GM18498 (cell line): ENCODE measurements around the gene CCND3.
"Not testable (repeated sequence)": the region's sequence is repeated elsewhere in the genome, so short reads cannot be mapped to it uniquely, and the experiment has no call there.

Experiments used
- ATAC-seq: cut with Tn5 transposase; IDR thresholded peaks from one replicate; pipeline ENCODE4 v1.9.1; 2021; ENCODE audit warnings: mild to moderate bottlenecking, moderate library complexity; ENCODE audit not compliant: unreplicated experiment

Gene CCND3

DNA sequence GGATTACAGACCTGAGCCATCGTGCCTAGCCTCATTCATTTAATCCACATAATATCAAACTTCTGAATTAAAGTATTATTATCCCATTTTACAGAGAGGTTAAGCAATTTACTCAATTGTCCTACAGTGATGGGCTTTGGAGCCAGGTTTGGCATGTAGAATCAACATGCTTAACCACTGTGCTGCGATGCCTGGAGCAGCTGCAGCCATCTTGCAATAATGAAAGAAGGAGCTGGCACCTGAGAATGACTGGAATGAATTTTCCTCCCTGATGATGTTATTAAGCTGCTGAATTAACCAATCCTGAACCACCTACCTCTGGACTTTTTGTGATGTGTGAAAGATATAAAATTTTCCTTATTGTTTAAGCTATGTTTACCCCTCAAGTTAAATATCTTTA, 13.1 kb upstream of the CCND3 start:
- no peak for ATAC-seq

DNA sequence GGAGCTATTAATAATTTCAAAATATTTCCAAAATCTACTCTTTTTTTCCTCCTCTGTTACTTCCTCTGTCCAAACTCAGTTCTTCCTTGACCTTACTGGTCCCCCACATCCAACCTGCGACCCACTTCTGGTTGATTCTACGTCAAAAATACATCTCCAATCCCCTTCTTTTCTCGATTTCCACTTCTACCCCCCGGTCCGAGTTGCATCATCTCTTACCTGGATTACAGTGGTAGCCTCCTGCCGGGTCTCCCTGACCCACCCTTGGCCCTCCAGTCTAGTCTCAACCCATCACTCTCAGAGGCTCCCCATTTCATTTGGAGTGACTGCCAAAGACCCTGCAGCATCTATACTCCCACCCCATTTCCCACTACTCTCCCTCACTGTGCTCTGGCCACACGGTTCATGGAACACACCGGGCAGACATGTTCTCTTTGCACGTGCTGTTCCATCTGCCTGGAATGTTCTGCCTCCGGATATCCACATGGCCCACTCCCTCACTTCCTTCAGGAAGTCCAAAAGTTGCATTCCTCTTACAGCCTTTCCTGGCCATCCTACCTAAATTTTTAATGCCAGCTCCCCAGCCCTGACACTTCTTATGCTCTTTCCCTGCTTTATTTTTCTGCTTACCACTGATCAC, 6.1 kb upstream of the CCND3 start:
- ATAC-seq, result no peak

DNA sequence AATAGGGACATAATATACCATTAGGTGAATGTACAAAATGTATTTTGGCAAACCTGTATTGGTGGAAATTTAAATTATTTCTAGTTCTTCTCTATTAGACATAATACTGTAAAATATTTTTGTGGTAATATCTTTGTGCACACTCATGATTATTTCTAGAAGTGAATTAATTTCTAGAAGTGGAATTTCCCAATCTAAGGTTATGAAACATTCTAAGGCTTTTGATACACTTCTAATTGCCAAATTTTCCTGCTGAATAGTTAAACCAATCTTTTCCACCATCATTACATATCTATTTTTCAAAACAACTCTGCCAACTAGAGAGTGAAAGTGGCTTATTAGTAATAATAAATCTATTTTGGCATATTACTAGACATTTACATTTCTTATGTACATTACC, 1.8 kb upstream of the CCND3 start:
- ATAC-seq, result no peak

DNA sequence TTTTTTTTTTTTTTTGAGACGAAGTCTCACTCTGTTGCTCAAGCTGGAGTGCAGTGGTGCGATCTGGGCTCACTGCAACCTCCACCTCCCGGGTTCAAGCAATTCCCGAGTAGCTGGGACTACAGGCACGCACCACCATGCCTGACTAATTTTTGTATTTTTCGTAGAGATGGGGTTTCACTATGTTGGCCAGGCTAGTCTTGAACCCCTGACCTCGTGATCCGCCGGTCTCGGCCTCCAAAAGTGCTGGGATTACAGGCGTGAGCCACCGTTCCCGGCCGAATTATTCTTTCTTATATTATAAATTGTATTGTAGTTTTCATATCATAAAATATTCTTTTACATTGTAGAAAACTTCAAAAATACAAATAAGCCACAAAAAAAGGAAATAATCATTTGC, 1.3 kb upstream of the CCND3 start:
- not testable (repeated sequence) for ATAC-seq

DNA sequence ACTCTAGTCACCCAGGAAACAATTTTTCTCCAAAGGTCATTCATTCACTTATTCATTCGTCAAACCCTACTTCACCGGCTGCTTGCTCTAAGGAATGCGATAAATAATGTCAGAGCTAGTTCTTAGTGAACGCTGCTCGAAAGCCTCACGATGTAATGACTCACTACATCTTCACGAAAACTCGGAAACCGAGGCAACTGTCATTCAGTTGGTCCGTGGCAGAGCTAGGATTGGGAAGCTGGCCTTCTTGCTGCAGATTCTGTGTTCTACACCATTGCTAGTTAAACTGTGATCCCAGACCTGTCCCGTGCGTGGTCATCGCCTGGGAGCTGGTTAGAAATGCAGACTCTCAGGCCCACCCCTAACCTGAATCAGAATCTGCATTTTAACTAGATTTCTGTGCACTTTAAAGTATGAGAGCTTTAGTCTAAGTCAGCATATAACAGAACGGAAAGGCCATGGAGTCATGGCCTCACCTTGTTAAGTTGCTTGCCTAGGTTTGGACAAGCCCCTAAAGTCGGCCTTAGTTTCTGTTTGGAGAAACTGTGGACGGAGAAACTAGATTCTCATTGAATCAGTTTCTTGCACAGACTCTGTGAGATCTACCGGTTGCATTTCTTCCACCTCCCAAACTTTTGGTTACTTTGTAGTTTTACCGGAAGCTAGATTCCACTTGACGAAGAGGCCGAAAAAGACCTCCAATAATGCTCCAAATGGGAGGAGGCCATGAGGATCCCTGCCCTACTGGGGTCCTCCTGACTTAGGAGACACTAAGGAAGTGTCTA, 651 bp upstream of the CCND3 start:
- no peak for ATAC-seq

DNA sequence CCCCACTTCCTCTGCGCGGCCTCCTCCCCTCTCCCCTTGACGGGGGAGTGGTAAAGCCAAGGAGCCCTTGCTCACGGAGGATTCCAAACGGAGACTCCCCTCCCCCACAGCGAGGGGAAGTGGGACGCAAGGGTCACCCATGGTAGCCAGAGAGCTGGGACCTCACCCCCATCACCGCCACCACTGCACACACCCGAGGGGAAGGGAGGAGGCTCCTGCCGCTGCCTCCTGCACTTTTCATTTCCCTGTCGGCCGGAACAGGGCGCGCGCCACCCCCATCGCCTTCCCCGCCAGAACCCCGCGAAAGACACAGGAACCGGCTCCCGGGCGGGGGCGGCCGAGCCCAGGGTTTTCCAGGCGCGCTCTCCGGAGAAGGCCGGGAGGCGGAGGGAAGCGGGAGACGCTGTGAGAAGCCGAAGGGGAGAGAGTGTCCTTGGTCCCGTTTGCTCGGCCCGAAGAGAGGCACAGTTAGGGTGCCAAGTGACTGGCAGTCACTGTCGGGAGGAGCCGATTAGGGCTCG, 789 bp downstream of the CCND3 start:
- ATAC-seq, result peak; percentile 5

DNA sequence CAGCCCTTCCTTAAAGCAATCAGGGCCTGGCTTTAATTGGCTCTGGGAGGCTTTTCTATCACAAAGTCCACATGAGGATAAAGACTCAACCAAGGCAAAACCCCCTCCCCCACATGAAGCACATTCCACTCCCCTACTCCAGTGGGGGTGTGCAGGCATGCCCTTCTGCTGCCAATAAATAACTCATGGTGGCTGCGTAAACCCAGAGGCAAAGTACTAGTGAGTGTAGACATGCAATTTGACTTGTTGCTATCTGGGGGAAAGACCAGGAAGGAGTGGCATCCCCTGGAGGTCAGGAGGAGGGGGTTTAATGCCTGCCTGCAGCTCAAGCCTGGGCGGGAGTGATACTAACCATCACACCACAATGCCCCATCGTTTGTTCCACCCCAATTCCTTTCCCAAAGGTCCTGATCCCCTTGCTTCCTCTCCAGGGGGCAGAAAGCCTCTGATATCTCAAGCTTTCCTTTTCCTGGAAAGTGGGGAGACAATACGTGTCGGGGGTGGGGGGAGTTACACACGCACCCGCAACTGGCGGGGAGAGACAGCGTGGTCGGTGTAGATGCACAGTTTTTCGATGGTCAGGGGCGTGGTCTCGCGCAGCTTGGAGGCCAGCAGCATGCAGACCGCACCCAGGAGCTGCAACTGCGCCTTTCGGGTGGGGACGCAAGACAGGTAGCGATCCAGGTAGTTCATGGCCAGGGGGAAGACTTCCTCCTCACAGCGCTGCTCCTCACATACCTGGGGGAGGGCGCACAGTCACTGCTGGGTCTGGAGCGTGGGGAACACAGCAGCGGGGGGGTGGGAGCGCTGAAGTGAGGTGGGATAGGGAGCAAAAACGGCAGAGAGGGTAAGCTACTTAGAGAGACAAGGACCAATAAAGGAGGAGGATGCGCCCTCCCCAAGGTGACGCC, 1.5 kb downstream of the CCND3 start:
- no peak for ATAC-seq

DNA sequence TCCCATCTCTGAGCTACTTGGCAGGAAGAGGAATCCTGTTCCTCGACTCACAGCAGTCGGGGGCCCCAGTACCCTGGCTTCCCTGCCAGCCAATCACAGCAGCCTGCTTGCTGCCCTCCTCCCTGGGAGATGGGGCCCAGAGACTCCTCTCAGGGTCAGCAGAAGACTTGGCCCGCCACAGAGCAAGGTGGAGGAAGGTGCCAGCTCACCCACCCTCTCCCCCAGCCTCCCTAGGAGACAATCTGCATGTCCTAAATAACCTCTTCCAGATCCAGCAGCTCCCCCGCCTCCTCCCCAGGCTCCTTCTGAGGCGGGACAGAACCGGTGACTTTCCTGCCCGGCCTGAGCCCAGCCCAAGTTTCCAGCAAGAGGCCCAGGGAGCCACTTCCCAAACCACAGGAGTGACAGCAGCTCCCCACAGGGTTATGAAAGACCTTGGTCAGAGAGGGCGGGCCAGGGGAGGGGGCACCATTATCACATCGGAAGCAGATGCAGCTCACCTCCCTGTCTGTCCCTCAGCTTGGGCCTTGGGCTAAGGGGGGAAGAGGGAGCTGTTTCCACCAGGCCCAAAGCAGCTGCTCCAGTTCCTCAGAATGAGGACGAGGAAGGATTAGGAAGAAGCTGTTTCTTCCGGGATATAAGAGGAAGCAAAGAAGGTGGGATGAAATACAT, 2.3 kb downstream of the CCND3 start:
- no peak for ATAC-seq

DNA sequence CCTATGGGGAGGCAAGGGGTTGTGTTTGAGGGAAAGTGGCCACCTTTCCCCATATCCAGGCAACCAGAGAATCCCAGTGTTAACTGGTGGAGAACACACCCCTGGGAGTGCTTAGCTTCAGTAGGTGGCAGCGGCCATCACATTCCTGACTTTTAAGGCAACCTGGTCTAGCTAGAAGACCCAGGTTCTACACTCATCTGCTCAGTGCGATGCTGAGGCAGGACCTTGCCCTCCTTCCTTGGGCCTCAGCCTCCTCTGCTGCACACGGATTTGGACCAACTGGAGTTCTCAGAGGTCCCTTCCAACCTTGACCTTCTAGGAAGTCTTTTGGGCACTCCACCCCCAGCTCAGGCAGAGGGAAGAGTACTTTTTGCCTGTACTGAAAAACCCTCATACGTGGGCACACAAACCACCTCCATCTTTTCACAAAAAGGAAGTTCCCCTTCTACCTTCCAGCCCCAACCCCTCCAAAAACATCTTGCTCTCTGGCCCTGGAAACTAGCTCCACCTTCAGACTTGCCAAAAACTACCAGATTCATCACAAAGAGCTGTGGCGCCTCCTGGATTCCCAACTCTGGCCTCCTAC, 2.9 kb downstream of the CCND3 start:
- ATAC-seq, result no peak

DNA sequence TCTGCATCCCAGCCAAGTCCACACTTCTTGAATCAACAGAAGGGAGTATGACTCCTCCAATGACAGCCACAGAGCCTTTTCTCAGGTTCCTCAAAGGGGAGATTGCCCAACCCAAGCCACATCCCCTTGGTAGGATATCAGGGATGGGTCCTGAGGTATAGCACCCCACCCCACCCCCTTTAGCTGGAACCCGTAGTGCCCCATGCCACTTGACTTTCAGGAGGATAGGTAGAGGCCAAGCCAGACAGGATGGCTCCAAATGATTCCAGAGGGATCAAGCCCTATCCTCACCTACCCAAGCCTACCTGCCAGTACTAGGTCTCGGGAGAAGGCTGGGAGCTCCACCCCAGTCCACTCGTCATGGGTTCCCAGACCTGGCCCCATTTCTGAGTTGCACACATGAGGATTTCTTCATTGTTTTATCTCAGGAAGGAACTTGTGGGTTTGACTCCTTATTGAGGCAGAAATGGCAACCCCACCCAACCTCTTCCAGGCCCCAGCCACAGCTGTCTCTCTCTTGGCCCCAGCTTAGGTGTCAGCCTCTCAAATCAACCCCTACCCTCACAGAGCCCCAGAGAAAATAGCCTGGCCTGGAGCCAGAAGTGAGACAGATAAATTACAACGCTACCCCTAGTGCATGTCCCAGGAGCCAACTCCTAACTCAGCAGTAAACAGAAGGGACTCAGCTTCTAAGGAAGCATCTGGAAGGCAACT, 3.6 kb downstream of the CCND3 start:
- ATAC-seq, result no peak

DNA sequence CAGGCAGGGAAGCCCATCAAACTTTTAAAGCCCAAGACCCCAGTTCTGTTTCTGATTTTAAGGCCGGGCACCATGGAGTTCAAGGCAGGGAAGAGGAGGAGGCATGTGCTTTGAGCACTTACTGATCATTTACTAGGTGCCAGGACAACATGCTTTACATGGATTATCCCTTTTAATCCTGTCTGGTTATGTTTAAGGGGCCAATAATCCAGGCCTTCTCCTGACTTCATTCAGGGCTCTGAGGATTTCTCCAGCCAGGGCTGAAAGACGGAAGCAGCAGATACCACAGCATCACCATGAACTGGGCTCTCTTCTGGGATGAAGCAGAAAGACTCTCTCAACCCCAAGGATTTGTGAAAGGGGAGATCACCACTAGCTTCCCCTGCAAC, 4.1 kb downstream of the CCND3 start:
- no peak for ATAC-seq

DNA sequence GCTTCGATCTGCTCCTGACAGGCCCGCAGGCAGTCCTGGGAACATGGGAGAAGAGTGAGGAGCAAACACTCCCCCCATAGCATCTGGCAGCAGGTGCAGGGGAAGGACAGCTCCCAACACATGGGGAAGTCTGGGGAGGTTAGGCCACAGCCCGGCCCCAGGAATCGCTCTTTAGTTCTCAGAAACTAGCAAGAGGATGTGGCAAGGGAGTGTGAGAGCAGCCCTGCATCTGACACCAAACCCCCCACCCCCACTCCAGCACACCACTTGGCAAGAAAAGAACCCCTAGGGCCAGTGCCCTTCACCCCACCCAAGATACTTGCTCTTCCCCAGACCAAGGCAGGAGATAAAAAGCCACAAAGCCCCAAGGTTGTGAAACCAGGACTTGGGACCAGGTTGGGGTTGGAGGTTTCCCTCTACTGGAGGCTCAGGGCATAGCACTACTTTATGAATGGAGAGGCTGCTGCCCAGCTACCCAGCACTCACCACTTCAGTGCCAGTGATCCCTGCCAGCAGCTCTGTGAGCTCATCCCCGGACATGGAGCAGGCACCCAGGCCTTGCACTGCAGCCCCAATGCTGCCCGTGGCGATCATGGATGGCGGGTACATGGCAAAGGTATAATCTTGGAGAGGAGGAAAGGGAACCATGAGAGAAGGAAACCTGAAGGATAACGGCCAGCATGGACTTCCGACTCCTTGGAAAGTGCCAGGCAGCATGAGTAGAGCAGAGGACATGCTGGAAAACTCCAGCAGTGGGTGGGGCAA, 5.4 kb downstream of the CCND3 start:
- no peak for ATAC-seq

DNA sequence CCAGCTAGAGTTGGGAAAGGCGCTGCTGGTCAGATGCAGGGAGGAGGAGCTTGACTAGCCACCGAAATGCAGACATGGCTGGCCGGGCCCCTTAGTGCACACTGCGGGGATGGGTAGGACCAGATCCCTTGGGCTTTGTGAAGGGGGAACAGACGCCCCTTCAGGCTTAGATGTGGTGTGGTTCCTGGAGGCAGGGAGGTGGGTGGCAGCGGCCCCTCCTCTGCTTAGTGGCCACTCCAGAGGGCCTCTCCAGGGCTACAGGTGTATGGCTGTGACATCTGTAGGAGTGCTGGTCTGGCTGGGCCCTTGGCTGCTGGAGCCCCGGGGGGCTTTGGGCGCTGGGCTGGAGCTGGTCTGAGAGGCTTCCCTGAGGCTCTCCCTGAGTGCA, 5.9 kb downstream of the CCND3 start:
- no peak for ATAC-seq

DNA sequence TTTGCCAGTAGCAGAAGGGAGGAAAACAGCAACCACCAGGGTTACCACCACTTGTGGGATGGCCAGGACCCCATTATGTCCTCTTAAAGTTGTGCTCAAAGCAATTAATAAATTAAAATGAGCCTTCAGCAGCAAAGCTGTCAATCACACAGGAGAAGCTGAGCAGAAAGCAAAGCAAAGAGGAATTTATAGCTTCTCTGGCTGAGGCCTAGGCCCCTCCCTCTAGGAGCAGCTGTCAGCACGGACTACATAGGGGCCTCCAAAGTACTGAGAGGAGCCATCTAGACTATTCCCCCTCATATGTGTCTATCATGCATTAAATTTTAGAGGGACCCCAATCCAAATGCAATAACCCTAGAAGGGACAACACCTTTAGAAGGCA, 6.4 kb downstream of the CCND3 start:
- no peak for ATAC-seq

DNA sequence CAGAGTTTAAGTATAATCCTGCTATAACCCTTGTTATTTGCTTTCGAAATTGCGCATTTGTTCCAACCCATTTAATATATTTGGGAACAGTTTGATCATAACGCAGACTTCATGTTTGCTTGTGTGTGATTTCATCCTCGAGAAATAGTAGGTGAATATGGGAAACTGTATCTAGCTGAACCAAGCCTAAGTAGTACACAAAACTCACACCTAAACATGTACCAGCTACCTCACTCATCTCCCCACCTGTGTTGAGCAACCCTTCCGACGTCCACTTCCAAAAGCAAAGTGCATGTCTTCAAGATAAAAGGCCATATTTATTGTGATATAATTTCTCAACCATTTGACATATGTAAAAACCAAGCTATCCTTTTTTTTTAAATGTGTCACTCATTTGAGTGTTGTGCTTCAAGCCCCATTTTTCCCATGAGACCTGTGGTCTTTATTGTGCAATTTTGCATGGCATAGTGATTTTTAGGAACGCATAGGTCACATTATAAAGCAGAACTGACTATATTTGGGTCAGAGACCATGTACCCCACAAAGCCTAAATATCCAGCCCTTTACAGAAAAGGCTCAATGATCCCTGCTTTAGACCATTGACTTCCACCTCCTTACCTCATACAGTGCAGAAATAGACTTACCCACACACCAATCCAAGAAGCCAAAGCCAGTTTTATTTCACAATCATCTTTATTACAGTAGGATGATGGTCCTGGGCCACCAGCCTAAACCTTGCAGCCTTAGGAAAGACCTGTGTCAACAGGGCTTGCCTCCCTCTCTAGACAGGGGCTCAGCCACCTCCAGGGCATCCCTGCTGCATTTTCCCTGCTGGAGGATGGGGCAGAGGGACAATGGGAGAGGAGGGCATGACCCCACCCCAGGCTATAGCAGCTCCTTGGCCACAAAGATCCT, 7.1 kb downstream of the CCND3 start:
- ATAC-seq, result no peak

DNA sequence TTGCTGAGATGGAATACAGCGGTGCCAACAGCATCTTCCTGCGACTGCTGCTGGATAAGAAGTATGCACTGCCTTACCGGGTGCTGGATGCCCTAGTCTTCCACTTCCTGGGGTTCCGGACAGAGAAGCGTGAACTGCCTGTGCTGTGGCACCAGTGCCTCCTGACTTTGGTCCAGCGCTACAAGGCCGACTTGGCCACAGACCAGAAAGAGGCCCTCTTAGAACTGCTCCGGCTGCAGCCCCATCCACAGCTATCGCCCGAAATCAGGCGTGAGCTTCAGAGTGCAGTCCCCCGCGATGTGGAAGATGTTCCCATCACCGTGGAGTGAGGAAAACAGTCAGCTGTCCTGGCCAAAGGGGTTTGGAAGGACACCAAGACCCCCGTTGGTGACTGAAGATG, 9.2 kb downstream of the CCND3 start:
- ATAC-seq, result no peak

DNA sequence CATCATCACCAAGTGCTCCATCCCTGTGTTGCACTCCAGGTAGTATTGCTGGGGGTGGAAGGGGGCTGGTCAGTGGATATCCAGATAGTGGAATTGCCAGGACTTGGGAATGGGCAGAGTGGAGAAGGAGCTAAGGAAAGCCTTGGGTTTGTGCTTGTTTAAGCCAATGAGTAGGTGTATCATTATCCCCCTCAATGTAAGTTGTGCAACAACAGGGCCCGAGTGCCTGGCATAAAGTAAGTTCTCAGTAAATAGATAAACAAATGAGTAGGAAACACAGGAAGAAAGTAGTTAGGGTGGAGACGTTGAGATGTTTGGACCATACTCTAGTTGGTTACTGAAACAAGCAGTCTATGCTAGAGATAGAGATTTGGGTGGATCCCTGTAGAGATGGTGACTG, 9.8 kb downstream of the CCND3 start:
- no peak for ATAC-seq

DNA sequence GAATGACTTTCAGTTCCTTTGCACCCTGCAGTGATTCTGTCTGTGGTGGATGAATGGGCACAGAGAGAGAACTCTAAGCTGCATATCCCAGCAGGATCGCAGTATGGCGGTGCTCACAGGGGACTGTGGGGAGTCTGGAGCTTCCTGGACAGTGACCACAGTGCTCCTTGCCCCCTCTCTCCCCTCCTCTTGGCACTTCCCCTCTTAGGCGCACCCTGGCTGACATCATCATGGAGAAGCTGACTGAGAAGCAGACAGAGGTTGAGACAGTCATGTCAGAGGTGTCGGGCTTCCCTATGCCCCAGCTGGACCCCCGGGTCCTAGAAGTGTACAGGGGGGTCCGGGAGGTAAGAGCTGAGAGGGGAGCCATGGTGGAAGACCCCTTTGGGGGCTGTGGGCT, 11.7 kb downstream of the CCND3 start:
- ATAC-seq, result no peak
